HepG2 (cell line): ENCODE data around the gene KSR1. TPM values are rescaled to one million over a fixed set of nuclear protein-coding genes. Genes with fewer than 3 reads are reported as not detected.

Experiments
- ARNTL ChIP-seq: sonication (generic); formaldehyde crosslinking; IDR thresholded peaks from 2 replicates; pipeline ENCODE4 v1.4.0; 2020; ENCODE audit warnings: mild to moderate bottlenecking, missing genetic modification reagents
- ATRX ChIP-seq: sonication (generic); formaldehyde crosslinking; IDR thresholded peaks from 2 replicates; pipeline ENCODE4 v1.4.0; 2020; ENCODE audit warnings: missing genetic modification reagents, borderline replicate concordance
- CEBPG ChIP-seq: IDR thresholded peaks from 2 replicates; pipeline ENCODE4 v1.6.1; 2016
- CHCHD3 ChIP-seq: sonication (generic); formaldehyde crosslinking; IDR thresholded peaks from 2 replicates; pipeline ENCODE4 v1.8.0; 2022; ENCODE audit warnings: mild to moderate bottlenecking, missing genetic modification reagents, moderate library complexity
- HNF4G ChIP-seq, 2 experiments: sonication (generic) in 1 of 2; formaldehyde crosslinking in 1 of 2; IDR thresholded peaks; 2 replicates each; pipeline versions ENCODE4 v1.4.0 to v1.6.1; 2011 to 2020; ENCODE audit warnings: borderline replicate concordance in 2 of 2, low read depth in 2 of 2, mild to moderate bottlenecking in 2 of 2, low read length in 1 of 2, missing genetic modification reagents in 1 of 2, moderate library complexity in 1 of 2
- HNRNPH1 ChIP-seq: fragments of 200-400 bp; formaldehyde crosslinking; optimal IDR thresholded peaks from 2 replicates; pipeline ENCODE3; 2017; ENCODE audit warnings: mild to moderate bottlenecking, low read depth, low read length
- IRF2 ChIP-seq: IDR thresholded peaks from 2 replicates; pipeline ENCODE4 v1.6.1; 2018; ENCODE audit warnings: missing genetic modification reagents, missing compliant biosample characterization
- IRX3 ChIP-seq: sonication (generic); formaldehyde crosslinking; IDR thresholded peaks from 2 replicates; pipeline ENCODE4 v1.8.1; 2023; ENCODE audit warnings: mild to moderate bottlenecking, low read depth, missing genetic modification reagents, borderline replicate concordance
- NFATC3 ChIP-seq: sonication (generic); formaldehyde crosslinking; IDR thresholded peaks from 2 replicates; pipeline ENCODE4 v1.5.1; 2020; ENCODE audit warnings: mild to moderate bottlenecking, missing genetic modification reagents
- PHF20 ChIP-seq: sonication (generic); formaldehyde crosslinking; IDR thresholded peaks from 2 replicates; pipeline ENCODE4 v1.5.0; 2020; ENCODE audit warnings: mild to moderate bottlenecking, missing genetic modification reagents
- PLSCR1 ChIP-seq: sonication (generic); formaldehyde crosslinking; IDR thresholded peaks from 2 replicates; pipeline ENCODE4 v1.5.0; 2020; ENCODE audit warnings: missing genetic modification reagents, mild to moderate bottlenecking, borderline replicate concordance
- SMARCC2 ChIP-seq: fragments of 450-650 bp; IDR thresholded peaks from 2 replicates; pipeline ENCODE4 v1.6.1; 2017; ENCODE audit warnings: antibody characterized with exemption, mild to moderate bottlenecking
- SPEN ChIP-seq: sonication (generic); formaldehyde crosslinking; IDR thresholded peaks from 2 replicates; pipeline ENCODE4 v1.5.1; 2020; ENCODE audit warnings: low read depth, mild to moderate bottlenecking, missing genetic modification reagents
- SSRP1 ChIP-seq: IDR thresholded peaks from 2 replicates; pipeline ENCODE4 v1.6.1; 2016; ENCODE audit warnings: control low read depth
- TAF1 ChIP-seq: sonication (generic); formaldehyde crosslinking; IDR thresholded peaks from 2 replicates; pipeline ENCODE4 v1.4.0; 2020; ENCODE audit warnings: missing genetic modification reagents
- TARDBP ChIP-seq: sonication (generic); formaldehyde crosslinking; IDR thresholded peaks from 2 replicates; pipeline ENCODE4 v1.8.0; 2022; ENCODE audit warnings: mild to moderate bottlenecking, missing genetic modification reagents
- THAP11 ChIP-seq: IDR thresholded peaks from 2 replicates; pipeline ENCODE4 v1.6.1; 2016; ENCODE audit warnings: missing biosample characterization, missing genetic modification reagents
- ZBED4 ChIP-seq: sonication (generic); formaldehyde crosslinking; IDR thresholded peaks from 2 replicates; pipeline ENCODE4 v1.4.0; 2020; ENCODE audit warnings: missing genetic modification reagents, borderline replicate concordance
- ZFP36L2 ChIP-seq: sonication (generic); formaldehyde crosslinking; IDR thresholded peaks from 2 replicates; pipeline ENCODE4 v1.4.0; 2020; ENCODE audit warnings: missing genetic modification reagents
- ZNF160 ChIP-seq: sonication (generic); formaldehyde crosslinking; IDR thresholded peaks from 2 replicates; pipeline ENCODE4 v1.8.0; 2022; ENCODE audit warnings: mild to moderate bottlenecking, inconsistent platforms, missing genetic modification reagents
- ZNF232 ChIP-seq: sonication (generic); formaldehyde crosslinking; IDR thresholded peaks from 2 replicates; pipeline ENCODE4 v1.4.0; 2020; ENCODE audit warnings: missing genetic modification reagents, borderline replicate concordance
- ZNF547 ChIP-seq: sonication (generic); formaldehyde crosslinking; IDR thresholded peaks from 2 replicates; pipeline ENCODE4 v1.5.1; 2020; ENCODE audit warnings: mild to moderate bottlenecking, missing genetic modification reagents
- ZNF850 ChIP-seq: sonication (generic); formaldehyde crosslinking; conservative IDR thresholded peaks from 2 replicates; pipeline ENCODE4 v1.9.0; 2021; ENCODE audit warnings: mild to moderate bottlenecking, missing genetic modification reagents
- polyA plus RNA-seq, 8 experiments: library from polyadenylated mRNA; depleted of rRNA in 3 of 8; stranded (reverse) in 7 of 8; unstranded in 1 of 8; fragments of >200 nt; fragmentation: Illumina TruSeq in 4 of 8; extraction: Trizol in 4 of 8; gene quantifications; 2 replicates each; pipeline versions ENCODE4 v1.2.1 to v1.2.3, GENCODE V29; 2011 to 2016; ENCODE audit warnings: low read depth in 4 of 8, missing spikeins in 1 of 8, mixed read lengths in 1 of 8; ENCODE audit not compliant: insufficient read depth in 1 of 8
- total RNA-seq, 5 experiments: library from RNA; depleted of rRNA; stranded (reverse); fragments of >200 nt; fragmentation: Illumina TruSeq; extraction: Trizol; gene quantifications; 2 replicates each; pipeline ENCODE4 v1.2.3, GENCODE V29; 2016; ENCODE audit warnings: low read depth in 1 of 5
- TF ChIP-seq, protein P1 (sequence below): sonication (generic); formaldehyde crosslinking; conservative IDR thresholded peaks from 2 replicates; pipeline ENCODE4 v1.8.1; 2023; ENCODE audit warnings: missing genetic modification reagents

Gene KSR1
- total and polyA plus RNA-seq, 2 of the 13 experiments (the other 11 are each of a cell fraction or from before 2014, with no cell fraction given) = 10.1 to 16.6 TPM

DNA sequence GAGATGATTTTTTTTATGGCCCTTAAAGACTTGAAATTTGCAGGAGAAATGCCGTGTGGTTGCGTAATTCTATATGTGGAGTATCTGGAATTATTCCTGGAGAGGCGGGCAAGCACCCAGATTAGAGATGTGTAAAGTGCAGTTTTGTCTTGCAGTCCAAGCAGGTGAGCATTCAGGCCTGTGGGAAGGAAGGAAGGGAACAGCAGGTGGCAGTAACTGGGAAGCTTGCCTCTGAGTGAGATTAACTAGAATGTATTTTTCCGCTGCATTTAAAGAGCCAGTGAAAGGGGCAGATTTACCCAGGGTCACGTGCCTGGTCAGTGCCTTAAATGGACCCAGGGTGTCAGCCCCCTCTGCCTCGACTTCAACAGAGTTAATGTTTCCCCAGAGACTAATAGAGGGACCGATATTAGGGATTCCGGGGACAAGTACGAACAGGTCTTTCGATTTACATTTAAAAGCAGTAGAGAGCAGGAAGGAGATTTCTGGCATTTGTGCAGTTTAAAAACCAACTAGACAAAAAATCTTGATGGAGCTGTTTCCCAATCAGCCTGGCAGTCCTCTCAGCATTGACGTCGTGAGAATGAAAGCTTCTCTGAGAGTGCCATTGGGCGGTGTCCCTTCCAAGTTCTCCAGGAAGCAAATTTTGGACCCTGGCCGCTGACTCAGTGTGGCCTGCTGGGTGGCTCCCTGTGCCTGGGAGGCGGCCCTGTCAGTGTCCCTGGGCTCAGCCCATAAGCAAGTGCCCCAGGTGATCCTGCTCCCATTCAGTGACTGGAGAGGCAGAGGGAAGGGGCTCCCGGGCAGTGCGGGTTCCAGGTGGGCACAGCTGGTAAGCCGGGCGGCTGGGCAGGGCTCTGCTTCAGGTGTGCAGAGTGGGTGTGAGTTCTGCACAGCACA lies 38.2 kb downstream of the KSR1 start (continued):
- no peak for TF ChIP-seq ZBED4 (CRISPR knock-in tag)
- TF ChIP-seq TAF1 (CRISPR knock-in tag) = peak; percentile 37
- peak; percentile 54 for TF ChIP-seq CEBPG (CRISPR knock-in tag)
- TF ChIP-seq ATRX (CRISPR knock-in tag) = no peak
- no peak for TF ChIP-seq CHCHD3 (CRISPR knock-in tag)
- TF ChIP-seq ZNF547 (CRISPR knock-in tag) = no peak
- no peak for TF ChIP-seq IRX3 (CRISPR knock-in tag)
- peak; percentile 46 for TF ChIP-seq TARDBP (CRISPR knock-in tag)
- no peak for TF ChIP-seq HNRNPH1
- no peak for TF ChIP-seq ZNF850 (CRISPR knock-in tag)
- no peak for TF ChIP-seq SSRP1 (CRISPR knock-in tag)
- peak; percentile 39; the same call in 1 of the 2 replicates for TF ChIP-seq THAP11 (CRISPR knock-in tag)
- TF ChIP-seq ZFP36L2 (CRISPR knock-in tag) = no peak
- no peak for TF ChIP-seq ZNF160 (CRISPR knock-in tag)
- no peak; the same call in 1 of the 2 replicates for TF ChIP-seq IRF2 (CRISPR knock-in tag)
- TF ChIP-seq ARNTL (CRISPR knock-in tag) = peak; percentile 66; the same call in 1 of the 2 replicates
- TF ChIP-seq ZNF232 = peak; percentile 52; the same call in 1 of the 2 replicates
- TF ChIP-seq, protein P1, sequence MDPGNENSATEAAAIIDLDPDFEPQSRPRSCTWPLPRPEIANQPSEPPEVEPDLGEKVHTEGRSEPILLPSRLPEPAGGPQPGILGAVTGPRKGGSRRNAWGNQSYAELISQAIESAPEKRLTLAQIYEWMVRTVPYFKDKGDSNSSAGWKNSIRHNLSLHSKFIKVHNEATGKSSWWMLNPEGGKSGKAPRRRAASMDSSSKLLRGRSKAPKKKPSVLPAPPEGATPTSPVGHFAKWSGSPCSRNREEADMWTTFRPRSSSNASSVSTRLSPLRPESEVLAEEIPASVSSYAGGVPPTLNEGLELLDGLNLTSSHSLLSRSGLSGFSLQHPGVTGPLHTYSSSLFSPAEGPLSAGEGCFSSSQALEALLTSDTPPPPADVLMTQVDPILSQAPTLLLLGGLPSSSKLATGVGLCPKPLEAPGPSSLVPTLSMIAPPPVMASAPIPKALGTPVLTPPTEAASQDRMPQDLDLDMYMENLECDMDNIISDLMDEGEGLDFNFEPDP = no peak
- no peak for TF ChIP-seq SMARCC2
- no peak; the same call in 1 of the 2 replicates for TF ChIP-seq PHF20
- TF ChIP-seq NFATC3 = no peak
- TF ChIP-seq SPEN = no peak
- TF ChIP-seq HNF4G (IDR thresholded peaks at IDR 0.05; ENCODE audit: borderline replicate concordance, low read depth, low read length) = no peak
- no peak for TF ChIP-seq HNF4G (CRISPR knock-in tag; IDR thresholded peaks at IDR 0.05; ENCODE audit: borderline replicate concordance, low read depth)
- no peak for TF ChIP-seq PLSCR1 (CRISPR knock-in tag)
